H9 (cell line): ENCODE results near the gene TMEM178B. TPM values are rescaled to one million over a fixed set of nuclear protein-coding genes. Genes with fewer than 3 reads are reported as not detected.

Experiments used
- DNase-seq: peaks from one replicate; pipeline ENCODE4 v3.0.0-alpha.2; 2017
- H2AFZ ChIP-seq: one replicate; pipeline ENCODE4 v1.6.1; 2013; ENCODE audit warnings: mild to moderate bottlenecking, low read length, control low read depth, moderate library complexity
- H2AK5ac ChIP-seq: 2 replicates; pipeline ENCODE4 v1.6.1; 2013; ENCODE audit warnings: low read length, control low read depth, mixed read lengths; ENCODE audit not compliant: insufficient read length
- H2BK120ac ChIP-seq: one replicate; pipeline ENCODE4 v1.6.1; 2013; ENCODE audit warnings: low read depth, mild to moderate bottlenecking, low read length, control low read depth, inconsistent platforms; ENCODE audit not compliant: poor library complexity, severe bottlenecking
- H2BK12ac ChIP-seq: 2 replicates; pipeline ENCODE4 v1.6.1; 2013; ENCODE audit warnings: low read length, control low read depth, mixed read lengths, low read depth; ENCODE audit not compliant: insufficient read length
- H2BK15ac ChIP-seq: 2 replicates; pipeline ENCODE4 v1.6.1; 2013; ENCODE audit warnings: low read depth, low read length, control low read depth
- H2BK20ac ChIP-seq: one replicate; pipeline ENCODE4 v1.6.1; 2013; ENCODE audit warnings: low read depth, mild to moderate bottlenecking, low read length, control low read depth, inconsistent platforms; ENCODE audit not compliant: poor library complexity, severe bottlenecking
- H2BK5ac ChIP-seq: 2 replicates; pipeline ENCODE4 v1.6.1; 2013; ENCODE audit warnings: low read length, control low read depth, mixed read lengths; ENCODE audit not compliant: insufficient read length
- H3K14ac ChIP-seq: 2 replicates; pipeline ENCODE4 v1.6.1; 2013; ENCODE audit warnings: low read length, control low read depth; ENCODE audit not compliant: insufficient read depth
- H3K18ac ChIP-seq: 2 replicates; pipeline ENCODE4 v1.6.1; 2013; ENCODE audit warnings: low read depth, mild to moderate bottlenecking, mixed read lengths, low read length, control low read depth; ENCODE audit not compliant: insufficient read length
- H3K23ac ChIP-seq: 2 replicates; pipeline ENCODE4 v1.6.1; 2013; ENCODE audit warnings: low read length, control low read depth, mixed read lengths, low read depth; ENCODE audit not compliant: insufficient read length
- H3K23me2 ChIP-seq: 2 replicates; pipeline ENCODE4 v1.6.1; 2013; ENCODE audit warnings: low read depth, mild to moderate bottlenecking, mixed read lengths, low read length, control low read depth; ENCODE audit not compliant: insufficient read length, poor library complexity, severe bottlenecking
- H3K27ac ChIP-seq: 2 replicates; pipeline ENCODE4 v1.5.1; 2013; ENCODE audit warnings: low read length, control low read depth, mixed read lengths, low read depth; ENCODE audit not compliant: insufficient read length
- H3K27me3 ChIP-seq: 2 replicates; pipeline ENCODE4 v1.6.1; 2013; ENCODE audit warnings: low read length, control low read depth, inconsistent platforms; ENCODE audit not compliant: insufficient read depth
- H3K4ac ChIP-seq: 2 replicates; pipeline ENCODE4 v1.6.1; 2013; ENCODE audit warnings: low read depth, mild to moderate bottlenecking, control low read depth, inconsistent platforms, low read length, moderate library complexity
- H3K4me1 ChIP-seq: 2 replicates; pipeline ENCODE4 v1.6.1; 2013; ENCODE audit warnings: low read length, control low read depth, inconsistent platforms; ENCODE audit not compliant: insufficient read depth
- H3K4me2 ChIP-seq: 2 replicates; pipeline ENCODE4 v1.6.1; 2013; ENCODE audit warnings: low read length, control low read depth, mixed read lengths; ENCODE audit not compliant: insufficient read length, insufficient read depth
- H3K56ac ChIP-seq: 2 replicates; pipeline ENCODE4 v1.6.1; 2013; ENCODE audit warnings: low read depth, mild to moderate bottlenecking, mixed read lengths, low read length, control low read depth; ENCODE audit not compliant: insufficient read length
- H3K79me1 ChIP-seq: 2 replicates; pipeline ENCODE4 v1.6.1; 2013; ENCODE audit warnings: low read depth, mild to moderate bottlenecking, moderate library complexity, low read length, control low read depth, inconsistent platforms; ENCODE audit not compliant: insufficient read depth, poor library complexity, severe bottlenecking
- H3K79me2 ChIP-seq: 2 replicates; pipeline ENCODE4 v1.6.1; 2013; ENCODE audit warnings: low read length, control low read depth, inconsistent platforms; ENCODE audit not compliant: insufficient read depth
- H3K9ac ChIP-seq: 2 replicates; pipeline ENCODE4 v1.6.1; 2013; ENCODE audit warnings: low read length, control low read depth, mixed read lengths; ENCODE audit not compliant: insufficient read length; ENCODE audit errors: extremely low read depth
- H3K9me3 ChIP-seq: one replicate; pipeline ENCODE4 v1.6.1; 2013; ENCODE audit warnings: low read depth, low read length, inconsistent platforms; ENCODE audit not compliant: control insufficient read depth
- H3T11ph ChIP-seq: one replicate; pipeline ENCODE4 v1.6.1; 2013; ENCODE audit warnings: mild to moderate bottlenecking, low read length, control low read depth, inconsistent platforms
- H4K20me1 ChIP-seq: one replicate; pipeline ENCODE4 v1.6.1; 2013; ENCODE audit not compliant: control insufficient read depth, insufficient read length, insufficient read depth
- H4K5ac ChIP-seq: 2 replicates; pipeline ENCODE4 v1.6.1; 2013; ENCODE audit warnings: low read depth, mild to moderate bottlenecking, mixed read lengths, low read length, control low read depth; ENCODE audit not compliant: insufficient read length
- H4K8ac ChIP-seq: replicated peaks from 2 replicates; pipeline ENCODE4 v1.6.1; 2013; ENCODE audit warnings: low read length, control low read depth, mixed read lengths, low read depth; ENCODE audit not compliant: insufficient read length
- H4K91ac ChIP-seq: 2 replicates; pipeline ENCODE4 v1.6.1; 2013; ENCODE audit warnings: low read depth, mild to moderate bottlenecking, moderate library complexity, mixed read lengths, low read length, control low read depth; ENCODE audit not compliant: insufficient read length
- H3K27ac Mint-ChIP-seq, 3 experiments: 2 replicates in 2 of 3; 3 replicates in 1 of 3; pipeline ENCODE4 v1.8.0; 2020 to 2021; ENCODE audit warnings: mixed read lengths in 3 of 3, mild to moderate bottlenecking in 1 of 3, moderate library complexity in 1 of 3
- H3K27me3 Mint-ChIP-seq: 2 replicates; pipeline ENCODE4 v1.8.0; 2021; ENCODE audit warnings: low read depth, mild to moderate bottlenecking, moderate library complexity, mixed read lengths
- H3K36me3 Mint-ChIP-seq, 3 experiments: 2 replicates in 2 of 3; 3 replicates in 1 of 3; pipeline ENCODE4 v1.8.0; 2020 to 2021; ENCODE audit warnings: low read depth in 3 of 3, mixed read lengths in 3 of 3; ENCODE audit not compliant: insufficient read depth in 1 of 3
- H3K4me1 Mint-ChIP-seq, 2 experiments: 2 replicates each; pipeline ENCODE4 v1.8.0; 2020; ENCODE audit warnings: mixed read lengths in 2 of 2
- H3K4me3 Mint-ChIP-seq, 2 experiments: 2 replicates in 1 of 2; 3 replicates in 1 of 2; pipeline ENCODE4 v1.8.0; 2020 to 2021; ENCODE audit warnings: mild to moderate bottlenecking in 2 of 2, mixed read lengths in 2 of 2, moderate library complexity in 1 of 2
- H3K9me3 Mint-ChIP-seq, 2 experiments: 2 replicates in 1 of 2; 3 replicates in 1 of 2; pipeline ENCODE4 v1.8.0; 2020; ENCODE audit warnings: mild to moderate bottlenecking in 2 of 2, mixed read lengths in 2 of 2, moderate library complexity in 1 of 2
- WGBS: extraction: QIAGEN DNeasy Blood & Tissue Kit; methylation state at CpG from one replicate; pipeline ENCODE4 v1.1.7; 2013; ENCODE audit warnings: missing lambda C conversion rate, low lambda C conversion rate, mixed read lengths; ENCODE audit not compliant: insufficient read length; ENCODE audit errors: extremely low coverage; 5-methylcytosine and 5-hydroxymethylcytosine counted together
- total RNA-seq: library from RNA; stranded (reverse); gene quantifications from 2 replicates; pipeline ENCODE4 v1.2.1, GENCODE V29; 2021
- TF ChIP-seq, protein P1 (sequence below): fragments of 200-600 bp; sonication (generic); conservative IDR thresholded peaks from 3 replicates; pipeline ENCODE4 v1.8.0; 2021; ENCODE audit warnings: antibody characterized with exemption, mild to moderate bottlenecking

The TMEM178B gene
- total RNA-seq, 1 experiment from 2014 or later: 11.3 TPM

DNA sequence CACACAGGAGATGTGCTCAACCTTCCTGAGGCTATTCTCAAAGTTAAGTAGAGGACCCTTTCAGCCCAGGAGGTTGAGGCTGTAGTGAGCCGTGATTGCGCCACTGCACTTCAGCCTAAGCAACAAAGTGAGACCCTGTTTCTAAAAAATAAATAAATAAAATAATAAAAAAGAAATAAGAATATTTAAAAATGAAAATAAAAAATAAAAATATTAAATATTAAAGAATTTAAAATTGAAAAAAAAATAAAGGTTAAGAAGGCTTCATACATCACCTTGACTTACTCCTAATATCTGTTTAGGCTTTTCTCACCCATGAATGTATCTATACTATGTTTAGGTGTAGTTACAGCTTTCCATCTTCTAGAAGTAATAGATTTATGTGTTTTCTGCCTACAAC is 289.9 kb downstream of the TMEM178B start:
- no peak overlapping the region for H4K5ac ChIP-seq
- no peak overlapping the region for H3K4me2 ChIP-seq
- H3T11ph ChIP-seq: no peak overlapping the region
- no peaks in the 10 kb centered on the region for H3K79me2 ChIP-seq
- no peak overlapping the region for H3K18ac ChIP-seq
- TF ChIP-seq, protein P1, sequence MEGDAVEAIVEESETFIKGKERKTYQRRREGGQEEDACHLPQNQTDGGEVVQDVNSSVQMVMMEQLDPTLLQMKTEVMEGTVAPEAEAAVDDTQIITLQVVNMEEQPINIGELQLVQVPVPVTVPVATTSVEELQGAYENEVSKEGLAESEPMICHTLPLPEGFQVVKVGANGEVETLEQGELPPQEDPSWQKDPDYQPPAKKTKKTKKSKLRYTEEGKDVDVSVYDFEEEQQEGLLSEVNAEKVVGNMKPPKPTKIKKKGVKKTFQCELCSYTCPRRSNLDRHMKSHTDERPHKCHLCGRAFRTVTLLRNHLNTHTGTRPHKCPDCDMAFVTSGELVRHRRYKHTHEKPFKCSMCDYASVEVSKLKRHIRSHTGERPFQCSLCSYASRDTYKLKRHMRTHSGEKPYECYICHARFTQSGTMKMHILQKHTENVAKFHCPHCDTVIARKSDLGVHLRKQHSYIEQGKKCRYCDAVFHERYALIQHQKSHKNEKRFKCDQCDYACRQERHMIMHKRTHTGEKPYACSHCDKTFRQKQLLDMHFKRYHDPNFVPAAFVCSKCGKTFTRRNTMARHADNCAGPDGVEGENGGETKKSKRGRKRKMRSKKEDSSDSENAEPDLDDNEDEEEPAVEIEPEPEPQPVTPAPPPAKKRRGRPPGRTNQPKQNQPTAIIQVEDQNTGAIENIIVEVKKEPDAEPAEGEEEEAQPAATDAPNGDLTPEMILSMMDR: no peak
- H3K23me2 ChIP-seq: no peaks in the 10 kb centered on the region
- no peak overlapping the region for H2AFZ ChIP-seq
- H3K79me1 ChIP-seq: no peaks in the 10 kb centered on the region
- Mint-ChIP-seq H3K4me3 (no peak overlapping the region), H3K36me3 (no peaks in the 10 kb centered on the region; a peak in 1 of 7 replicates), H3K4me1 (peaks cover 38 to 44% of the 10 kb centered on the region in 2 experiments), H3K27me3 (no peaks in the 10 kb centered on the region), H3K9me3 (no peaks in the 10 kb centered on the region), H3K27ac (no peak overlapping the region)
- no peak overlapping the region for H2BK5ac ChIP-seq
- H3K9ac ChIP-seq: no peak overlapping the region
- no peaks in the 10 kb centered on the region for H4K20me1 ChIP-seq
- H3K27ac ChIP-seq: no peak overlapping the region
- no peak overlapping the region for H2BK15ac ChIP-seq
- H3K23ac ChIP-seq: no peak overlapping the region
- H3K4ac ChIP-seq: no peak overlapping the region
- H2BK120ac ChIP-seq: no peak overlapping the region
- no peak overlapping the region for H2BK12ac ChIP-seq
- no peak overlapping the region for H2AK5ac ChIP-seq
- no peak for DNase-seq
- peaks cover 9% of the 10 kb centered on the region; the same call in 1 of the 2 replicates for H3K4me1 ChIP-seq
- H3K9me3 ChIP-seq: no peaks in the 10 kb centered on the region
- H2BK20ac ChIP-seq: no peak overlapping the region
- H3K14ac ChIP-seq: no peak overlapping the region
- no peak overlapping the region for H3K56ac ChIP-seq
- WGBS: no CpG with 5 or more reads among the region's 2 CpGs
- H4K8ac ChIP-seq: no peak overlapping the region
- no peak overlapping the region for H4K91ac ChIP-seq
- H3K27me3 ChIP-seq: no peaks in the 10 kb centered on the region
